HG02642 (cell line): ENCODE data around the gene TBC1D22A.
"Not testable (repeated sequence)": the region's sequence is repeated elsewhere in the genome, so short reads cannot be mapped to it uniquely, and the experiment has no call there.

Experiments used
- ATAC-seq: cut with Tn5 transposase; IDR thresholded peaks from one replicate; pipeline ENCODE4 v1.9.1; 2021; ENCODE audit warnings: mild to moderate bottlenecking; ENCODE audit not compliant: unreplicated experiment, poor library complexity

TBC1D22A gene

GRCh38 chr22:46976598-46976997 is 214.1 kb downstream of the TBC1D22A start:
- ATAC-seq: no peak

- no peak for ATAC-seq
Observed at GRCh38 chr22:46977656-46978343, 215.3 kb downstream of the TBC1D22A start.

- not testable (repeated sequence) for ATAC-seq
Observed at GRCh38 chr22:46978668-46979067, 216.2 kb downstream of the TBC1D22A start.

- ATAC-seq: no peak
Observed at GRCh38 chr22:46979506-46979905, 217.1 kb downstream of the TBC1D22A start.

- no peak for ATAC-seq
Observed at GRCh38 chr22:46980392-46980791, 217.9 kb downstream of the TBC1D22A start.

GRCh38 chr22:46982635-46983034 is 220.2 kb downstream of the TBC1D22A start:
- no peak for ATAC-seq

GRCh38 chr22:46983046-46983445 is 220.6 kb downstream of the TBC1D22A start:
- no peak for ATAC-seq

GRCh38 chr22:46984751-46985506 is 222.5 kb downstream of the TBC1D22A start:
- no peak for ATAC-seq

- ATAC-seq: no peak
Observed at GRCh38 chr22:46985507-46985882, 223.0 kb downstream of the TBC1D22A start.

- no peak for ATAC-seq
Observed at GRCh38 chr22:46986788-46987187, 224.3 kb downstream of the TBC1D22A start.

- no peak for ATAC-seq
Observed at GRCh38 chr22:46990937-46991550, 228.6 kb downstream of the TBC1D22A start.

- no peak for ATAC-seq
Observed at GRCh38 chr22:46991666-46992065, 229.2 kb downstream of the TBC1D22A start.

GRCh38 chr22:46992121-46992731 is 229.8 kb downstream of the TBC1D22A start:
- no peak for ATAC-seq

- no peak for ATAC-seq
Observed at GRCh38 chr22:46993633-46994032, 231.2 kb downstream of the TBC1D22A start.

GRCh38 chr22:46994265-46994664 is 231.8 kb downstream of the TBC1D22A start:
- no peak for ATAC-seq

- ATAC-seq: no peak
Observed at GRCh38 chr22:46994983-46995382, 232.5 kb downstream of the TBC1D22A start.

- no peak for ATAC-seq
Observed at GRCh38 chr22:46995501-46996360, 233.3 kb downstream of the TBC1D22A start.

GRCh38 chr22:46996595-46997310 is 234.3 kb downstream of the TBC1D22A start:
- no peak for ATAC-seq

GRCh38 chr22:46997311-46997970 is 235.0 kb downstream of the TBC1D22A start:
- no peak for ATAC-seq
